Measurements from ENCODE around the gene CLIC5.

- TF ChIP-seq EP300 (conservative IDR thresholded peaks at IDR 0.05; ENCODE audit: poor library complexity, severe bottlenecking) (no peak), CTCF (IDR thresholded peaks at IDR 0.05; ENCODE audit: poor library complexity, severe bottlenecking) (no peak), POLR2AphosphoS5 (IDR thresholded peaks at IDR 0.05) (no peak), REST (IDR thresholded peaks at IDR 0.05; ENCODE audit: borderline replicate concordance) (no peak)
Observed at GRCh38 chr6:46010771-46011170, 4.9 kb downstream of the CLIC5 start.
